Keratinocyte (primary cell): ENCODE results near the gene KCTD14. TPM values are rescaled to one million over a fixed set of nuclear protein-coding genes. Genes with fewer than 3 reads are reported as not detected.

Source experiments
- DNase-seq: peaks from one replicate; pipeline ENCODE4 v3.0.0-alpha.2; 2011; ENCODE audit warnings: low read depth, missing footprints, low spot score
- FAIRE-seq: peaks from 2 replicates; lab custom pipeline; 2011; peaks lifted over from hg19 to GRCh38; lab: Jason Lieb, UNC
- H2AFZ ChIP-seq: 2 replicates; pipeline ENCODE4 v1.6.0; 2012; ENCODE audit warnings: low read length, control low read depth, inconsistent platforms; ENCODE audit not compliant: control insufficient read depth
- H3K27ac ChIP-seq: 2 replicates; pipeline ENCODE4 v1.5.1; 2011; ENCODE audit warnings: low read length; ENCODE audit not compliant: control insufficient read depth, insufficient read depth
- H3K27me3 ChIP-seq: 3 replicates; pipeline ENCODE4 v1.6.0; 2011; ENCODE audit warnings: low read length; ENCODE audit not compliant: control insufficient read depth, insufficient read depth; ENCODE audit errors: extremely low read depth
- H3K36me3 ChIP-seq, 2 experiments: 2 replicates in 1 of 2; 3 replicates in 1 of 2; pipeline ENCODE4 v1.5.1; 2011; ENCODE audit warnings: low read length in 2 of 2, mild to moderate bottlenecking in 1 of 2; ENCODE audit not compliant: control insufficient read depth in 2 of 2, insufficient read depth in 2 of 2; ENCODE audit errors: extremely low read depth in 1 of 2
- H3K4me1 ChIP-seq: 3 replicates; pipeline ENCODE4 v1.5.1; 2011; ENCODE audit warnings: low read length; ENCODE audit not compliant: control insufficient read depth, insufficient read depth; ENCODE audit errors: extremely low read depth
- H3K4me2 ChIP-seq: 3 replicates; pipeline ENCODE4 v1.6.0; 2011; ENCODE audit warnings: low read depth, low read length; ENCODE audit not compliant: control insufficient read depth, insufficient read depth; ENCODE audit errors: extremely low read depth
- H3K4me3 ChIP-seq, 3 experiments: fragments of 200-600 bp in 1 of 3; sonication (generic) in 1 of 3; 2 replicates in 2 of 3; 3 replicates in 1 of 3; pipeline ENCODE4 v1.5.1; 2011 to 2016; ENCODE audit warnings: low read length in 3 of 3, mild to moderate bottlenecking in 3 of 3, control low read depth in 2 of 3, inconsistent platforms in 1 of 3, low read depth in 1 of 3, mixed read lengths in 1 of 3, mixed run types in 1 of 3, moderate library complexity in 1 of 3; ENCODE audit not compliant: control insufficient read depth in 2 of 3, insufficient read depth in 2 of 3; ENCODE audit errors: extremely low read depth in 1 of 3
- H3K79me2 ChIP-seq: 2 replicates; pipeline ENCODE4 v1.6.0; 2012; ENCODE audit warnings: low read length; ENCODE audit not compliant: control insufficient read depth, insufficient read depth
- H3K9ac ChIP-seq: 3 replicates; pipeline ENCODE4 v1.6.0; 2011; ENCODE audit warnings: low read length; ENCODE audit not compliant: control insufficient read depth, insufficient read depth; ENCODE audit errors: extremely low read depth
- H3K9me1 ChIP-seq: 3 replicates; pipeline ENCODE4 v1.6.0; 2011; ENCODE audit warnings: low read length; ENCODE audit not compliant: control insufficient read depth, insufficient read depth; ENCODE audit errors: extremely low read depth
- H3K9me3 ChIP-seq: 2 replicates; pipeline ENCODE4 v1.5.1; 2012; ENCODE audit warnings: low read depth, low read length; ENCODE audit not compliant: control insufficient read depth
- H4K20me1 ChIP-seq: 3 replicates; pipeline ENCODE4 v1.6.0; 2011; ENCODE audit warnings: low read length; ENCODE audit not compliant: control insufficient read depth, insufficient read depth; ENCODE audit errors: extremely low read depth
- EZH2 ChIP-seq: IDR thresholded peaks from one replicate; pipeline ENCODE4 v1.6.1; 2012; ENCODE audit warnings: inconsistent platforms, mild to moderate bottlenecking, low read length, moderate library complexity
- dilution Hi-C: fragments of 300-500 bp; cut with MboI; formaldehyde crosslinking; loops from one replicate; pipeline ENCODE4 v1.7.0; 2020; ENCODE audit warnings: low sequenced_read_pairs; ENCODE audit not compliant: extremely low pct_ligation_motif_present
- polyA plus RNA-seq, 5 experiments: library from polyadenylated mRNA; depleted of rRNA in 3 of 5; stranded (reverse) in 3 of 5; stranded (forward) in 1 of 5; unstranded in 1 of 5; fragments of >200 nt; gene quantifications; 1 replicate in 1 of 5; 2 replicates in 3 of 5; 3 replicates in 1 of 5; pipeline versions ENCODE4 v1.2.1 to v1.2.3, GENCODE V29; 2011 to 2012; ENCODE audit warnings: missing spikeins in 2 of 5, low read depth in 1 of 5, low replicate concordance in 1 of 5
- TF ChIP-seq, protein P1 (sequence below), 3 experiments: IDR thresholded peaks in 1 of 3; conservative IDR thresholded peaks in 1 of 3; optimal IDR thresholded peaks in 1 of 3; 2 replicates in 2 of 3; 3 replicates in 1 of 3; pipeline versions ENCODE3 to v1.5.1; 2011; ENCODE audit warnings: low read length in 3 of 3, mild to moderate bottlenecking in 3 of 3, moderate library complexity in 2 of 3, control low read depth in 1 of 3, inconsistent platforms in 1 of 3; ENCODE audit not compliant: insufficient read depth in 2 of 3; ENCODE audit errors: extremely low read depth in 1 of 3

The KCTD14 gene
- polyA plus RNA-seq, 1 donor (not counting 4 experiments of a cell fraction or from before 2014, with no cell fraction given) = 2.1 TPM

DNA sequence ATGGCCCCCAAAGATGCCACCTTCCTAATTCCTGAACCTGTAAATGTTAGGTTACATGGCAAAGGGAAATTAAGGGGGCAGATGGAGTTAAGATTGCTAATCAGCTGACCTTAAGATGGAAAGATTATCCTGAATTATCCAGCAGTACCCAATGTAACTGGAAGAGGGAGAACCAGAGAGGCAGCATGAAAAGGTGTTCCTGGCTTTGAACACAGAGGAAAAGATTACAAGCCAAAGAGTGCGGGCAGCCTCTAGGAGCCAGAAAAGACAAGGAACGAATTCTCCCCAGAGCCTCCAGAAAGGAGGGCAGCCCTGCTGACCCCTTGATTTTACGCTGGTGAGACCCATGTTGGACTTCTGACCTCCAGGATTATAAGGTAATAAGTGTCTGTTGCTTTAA is 25.5 kb upstream of the KCTD14 start:
- no peak overlapping the region for H3K4me2 ChIP-seq
- no peak overlapping the region for H3K9ac ChIP-seq
- no peak overlapping the region for H2AFZ ChIP-seq
- dilution Hi-C loops = no loop called here
- H3K9me3 ChIP-seq = no peaks in the 10 kb centered on the region
- no peaks in the 10 kb centered on the region for H4K20me1 ChIP-seq
- H3K4me3 ChIP-seq = no peak overlapping the region
- FAIRE-seq = no peak
- no peaks in the 10 kb centered on the region for H3K27me3 ChIP-seq
- no peaks in the 10 kb centered on the region for H3K79me2 ChIP-seq
- H3K36me3 ChIP-seq = no peaks in the 10 kb centered on the region
- H3K4me1 ChIP-seq = peaks cover 10% of the 10 kb centered on the region
- DNase-seq = no peak
- no peaks in the 10 kb centered on the region for H3K9me1 ChIP-seq
- TF ChIP-seq, protein P1, sequence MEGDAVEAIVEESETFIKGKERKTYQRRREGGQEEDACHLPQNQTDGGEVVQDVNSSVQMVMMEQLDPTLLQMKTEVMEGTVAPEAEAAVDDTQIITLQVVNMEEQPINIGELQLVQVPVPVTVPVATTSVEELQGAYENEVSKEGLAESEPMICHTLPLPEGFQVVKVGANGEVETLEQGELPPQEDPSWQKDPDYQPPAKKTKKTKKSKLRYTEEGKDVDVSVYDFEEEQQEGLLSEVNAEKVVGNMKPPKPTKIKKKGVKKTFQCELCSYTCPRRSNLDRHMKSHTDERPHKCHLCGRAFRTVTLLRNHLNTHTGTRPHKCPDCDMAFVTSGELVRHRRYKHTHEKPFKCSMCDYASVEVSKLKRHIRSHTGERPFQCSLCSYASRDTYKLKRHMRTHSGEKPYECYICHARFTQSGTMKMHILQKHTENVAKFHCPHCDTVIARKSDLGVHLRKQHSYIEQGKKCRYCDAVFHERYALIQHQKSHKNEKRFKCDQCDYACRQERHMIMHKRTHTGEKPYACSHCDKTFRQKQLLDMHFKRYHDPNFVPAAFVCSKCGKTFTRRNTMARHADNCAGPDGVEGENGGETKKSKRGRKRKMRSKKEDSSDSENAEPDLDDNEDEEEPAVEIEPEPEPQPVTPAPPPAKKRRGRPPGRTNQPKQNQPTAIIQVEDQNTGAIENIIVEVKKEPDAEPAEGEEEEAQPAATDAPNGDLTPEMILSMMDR (optimal IDR thresholded peaks at IDR 0.05 in 1 of 3, IDR thresholded peaks at IDR 0.05 in 1 of 3, conservative IDR thresholded peaks at IDR 0.05 in 1 of 3; ENCODE audit: extremely low read depth in 1 of 3, insufficient read depth in 2 of 3, low read length in 3 of 3) = no peak
- TF ChIP-seq EZH2 = no peak
- no peak overlapping the region for H3K27ac ChIP-seq

DNA sequence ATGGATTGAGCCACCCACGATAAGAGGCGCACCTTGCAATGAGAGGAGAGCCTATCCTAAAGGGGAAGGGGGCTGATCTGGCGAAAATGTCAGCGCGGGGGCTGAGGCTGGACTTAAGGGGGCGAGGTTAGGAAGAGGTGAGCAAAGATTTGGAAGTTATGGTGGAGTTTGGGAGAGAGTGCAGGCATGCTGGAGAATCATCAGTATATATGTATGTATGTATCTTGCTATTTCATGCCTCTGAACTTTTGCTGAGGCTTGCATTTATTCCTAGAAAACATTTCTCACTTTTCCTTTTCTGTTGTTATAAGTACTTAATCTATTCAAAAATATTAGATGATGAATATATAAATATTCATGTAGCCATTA is 23.4 kb upstream of the KCTD14 start:
- Histone ChIP-seq H4K20me1 (no peaks in the 10 kb centered on the region), H3K9me1 (no peaks in the 10 kb centered on the region), H3K36me3 (no peaks in the 10 kb centered on the region), H3K27me3 (no peaks in the 10 kb centered on the region), H3K9ac (no peak overlapping the region), H3K4me3 (no peak overlapping the region), H3K4me1 (peaks cover 10% of the 10 kb centered on the region), H2AFZ (peak overlapping the region; percentile 68), H3K4me2 (peak overlapping the region; percentile 93), H3K27ac (no peak overlapping the region), H3K9me3 (no peaks in the 10 kb centered on the region), H3K79me2 (no peaks in the 10 kb centered on the region)
- TF ChIP-seq EZH2 = no peak
- TF ChIP-seq, protein P1 (optimal IDR thresholded peaks at IDR 0.05 in 1 of 3, IDR thresholded peaks at IDR 0.05 in 1 of 3, conservative IDR thresholded peaks at IDR 0.05 in 1 of 3; ENCODE audit: extremely low read depth in 1 of 3, insufficient read depth in 2 of 3, low read length in 3 of 3) = no peak
- FAIRE-seq (no peak), DNase-seq (no peak)
- dilution Hi-C loops = no loop called here
